NCI-H2107 treated with DMSO at 0.1 percent for 48 hours (cell line): Measurements from ENCODE around the gene SEC31A.
"Not testable (repeated sequence)": the region's sequence is repeated elsewhere in the genome, so short reads cannot be mapped to it uniquely, and the experiment has no call there.

Experiments used
- DNase-seq: peaks from one replicate; lab custom pipeline; 2025; ENCODE audit not compliant: unreplicated experiment; lab: John Stamatoyannopoulos, UW

The SEC31A gene

DNA sequence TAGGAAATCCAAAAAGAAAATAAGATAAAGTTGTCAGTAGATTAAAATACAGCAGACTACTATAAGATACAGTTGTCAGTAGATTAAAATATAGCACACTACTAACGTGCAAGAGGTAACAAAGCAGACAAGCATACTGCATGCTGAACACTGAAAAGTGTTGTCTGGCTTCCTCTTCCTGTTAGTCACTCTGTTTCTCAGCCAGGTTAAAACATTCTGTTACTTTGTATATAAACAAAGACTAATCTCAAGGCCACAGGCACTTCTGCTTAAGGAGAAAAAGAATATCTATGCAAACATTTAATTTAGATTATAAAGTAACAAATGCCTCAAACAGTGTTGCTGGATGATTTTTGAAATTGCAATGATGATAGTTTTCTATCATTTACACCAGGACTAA lies 51.3 kb downstream of the SEC31A start:
- no peak for DNase-seq

DNA sequence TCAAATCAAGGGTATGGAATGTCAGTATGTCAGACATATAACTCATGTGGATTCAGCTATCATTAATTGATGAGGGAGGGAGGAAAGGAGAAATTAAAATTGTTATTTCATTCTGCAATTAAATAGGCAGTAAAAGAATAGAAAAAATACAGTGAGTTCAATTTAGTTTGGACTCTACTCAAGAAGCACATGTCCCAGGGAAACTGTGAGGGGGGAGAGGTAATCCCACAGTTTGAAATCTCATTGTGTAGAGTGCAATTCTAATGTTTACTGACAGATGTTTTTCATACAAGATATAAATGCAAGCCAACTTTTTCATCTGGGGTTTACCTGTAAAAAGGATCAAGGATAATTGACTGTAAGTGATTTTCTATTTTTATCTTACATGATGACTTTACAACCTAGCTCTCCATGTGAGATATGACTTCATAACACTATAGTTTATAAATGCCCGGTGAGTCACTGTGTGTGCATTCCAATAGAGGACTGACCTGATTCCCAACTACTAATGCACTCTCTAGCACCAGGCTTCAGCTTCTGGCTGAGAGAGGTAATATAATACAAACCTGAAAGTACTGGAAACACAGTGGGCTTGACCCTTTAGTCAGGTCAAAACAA lies 57.1 kb downstream of the SEC31A start:
- no peak for DNase-seq

DNA sequence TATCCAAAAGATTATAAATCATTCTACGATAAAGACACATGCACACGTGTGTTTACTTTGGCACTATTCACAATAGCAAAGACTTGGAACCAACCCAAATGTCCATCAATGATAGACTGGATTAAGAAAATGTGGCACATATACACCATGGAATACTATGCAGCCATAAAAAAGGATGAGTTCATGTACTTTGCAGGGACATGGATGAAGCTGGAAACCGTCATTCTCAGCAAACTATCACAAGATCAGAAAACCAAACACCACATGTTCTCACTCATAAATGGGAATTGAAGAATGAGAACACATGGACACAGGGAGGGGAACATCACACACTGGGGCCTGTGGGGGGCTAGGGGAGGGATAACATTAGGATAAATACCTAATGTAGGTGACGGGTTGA lies 57.9 kb downstream of the SEC31A start:
- DNase-seq: not testable (repeated sequence)

DNA sequence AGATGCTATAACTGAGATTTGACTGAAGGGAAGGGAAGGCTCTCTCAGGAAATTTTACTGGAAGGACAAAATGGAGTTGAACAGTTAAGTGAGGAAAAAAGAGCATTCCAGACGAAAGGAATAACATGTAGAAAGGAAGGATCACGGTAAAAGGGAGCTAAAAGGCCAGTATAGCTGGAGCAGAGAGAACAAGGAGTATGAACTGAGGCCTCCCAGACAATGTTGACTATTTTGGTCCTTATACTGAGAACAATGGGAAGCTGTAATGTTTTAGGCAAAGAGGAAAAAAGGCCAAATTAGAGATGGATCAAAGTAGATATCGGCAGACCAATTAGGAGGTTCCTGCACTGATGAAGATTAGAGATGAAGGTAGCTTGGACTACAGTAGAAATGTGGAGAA lies 65.5 kb downstream of the SEC31A start:
- no peak for DNase-seq

DNA sequence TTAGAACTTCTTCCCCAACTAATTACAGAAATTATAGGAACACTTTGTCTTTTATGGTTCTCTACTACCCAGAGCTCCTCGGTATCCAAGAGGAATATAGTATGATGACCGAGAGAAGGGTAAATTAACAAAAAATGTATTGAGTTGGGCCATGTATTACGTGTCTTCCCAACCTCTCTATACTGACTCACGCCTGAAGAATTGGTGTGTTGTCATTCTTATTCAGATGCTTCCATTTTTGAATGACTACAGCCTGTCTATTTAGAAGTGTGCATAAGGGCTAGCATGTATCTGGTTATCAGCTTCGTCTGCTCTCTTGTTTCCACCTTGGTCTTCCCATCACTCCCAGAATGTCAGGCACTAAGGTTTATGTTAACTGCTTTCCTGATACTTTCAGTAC lies 67.9 kb downstream of the SEC31A start:
- no peak for DNase-seq

DNA sequence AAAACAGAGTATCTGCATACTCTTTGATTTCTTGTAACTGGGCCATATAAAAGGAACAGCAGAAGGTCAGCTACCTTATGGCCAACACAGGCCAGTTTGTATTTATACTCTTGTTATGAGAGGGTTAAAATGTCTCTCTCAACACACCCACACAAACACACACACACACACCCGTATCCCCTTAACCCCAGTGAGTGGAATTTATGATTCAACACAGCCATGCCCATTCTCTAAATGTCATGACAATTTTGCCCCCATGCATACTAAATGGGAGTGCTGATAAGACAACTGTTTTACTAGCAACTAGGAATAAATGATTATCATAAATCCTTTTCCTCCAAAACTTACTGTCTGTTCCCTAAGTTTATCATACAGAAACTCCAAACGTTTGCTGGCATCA lies 70.3 kb downstream of the SEC31A start:
- DNase-seq: no peak

DNA sequence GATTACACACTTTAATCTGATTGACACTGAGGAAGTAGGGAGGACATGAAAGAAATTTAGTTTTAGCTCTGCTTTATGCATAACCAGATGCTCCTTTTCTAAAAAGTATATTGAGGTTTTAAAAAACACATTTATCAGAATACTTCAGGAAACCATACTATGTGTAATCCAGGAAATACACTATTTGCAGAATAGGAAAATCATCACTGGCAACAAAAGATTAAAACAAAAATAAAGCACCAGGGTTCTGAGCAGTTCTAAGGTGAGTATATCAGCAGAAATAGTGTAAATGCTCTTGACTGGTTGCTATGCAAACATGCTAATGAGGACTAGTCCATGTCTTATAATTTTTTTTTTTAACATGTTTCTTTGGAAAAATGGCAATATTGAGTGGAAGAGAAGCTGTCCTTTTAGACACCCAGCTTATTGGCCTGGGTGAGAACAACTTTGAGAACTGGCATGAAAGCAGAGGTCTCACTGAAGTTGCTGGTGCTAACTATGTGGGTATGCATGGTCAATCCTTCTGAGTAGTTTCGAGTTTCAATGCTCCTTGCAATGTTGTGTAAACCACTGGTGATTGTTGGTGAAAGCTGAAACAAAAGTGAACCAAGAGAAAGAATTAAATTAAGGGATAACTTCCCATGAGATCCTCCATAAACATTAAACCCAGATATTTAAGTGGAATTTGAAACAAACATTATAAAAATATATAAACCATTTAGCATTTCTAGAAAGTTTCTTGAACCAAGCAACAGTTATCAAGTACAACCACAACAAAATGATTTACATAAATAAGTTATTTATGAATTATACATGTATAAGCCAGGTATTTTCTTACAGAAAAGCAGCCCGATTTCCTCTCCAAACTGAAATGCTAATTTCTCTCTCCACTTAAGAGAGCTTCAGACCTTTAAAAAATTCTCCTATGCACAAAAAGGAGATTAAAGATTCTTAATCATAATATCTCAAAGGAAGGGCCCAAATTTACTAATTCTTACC lies 72.0 kb downstream of the SEC31A start:
- DNase-seq: no peak

DNA sequence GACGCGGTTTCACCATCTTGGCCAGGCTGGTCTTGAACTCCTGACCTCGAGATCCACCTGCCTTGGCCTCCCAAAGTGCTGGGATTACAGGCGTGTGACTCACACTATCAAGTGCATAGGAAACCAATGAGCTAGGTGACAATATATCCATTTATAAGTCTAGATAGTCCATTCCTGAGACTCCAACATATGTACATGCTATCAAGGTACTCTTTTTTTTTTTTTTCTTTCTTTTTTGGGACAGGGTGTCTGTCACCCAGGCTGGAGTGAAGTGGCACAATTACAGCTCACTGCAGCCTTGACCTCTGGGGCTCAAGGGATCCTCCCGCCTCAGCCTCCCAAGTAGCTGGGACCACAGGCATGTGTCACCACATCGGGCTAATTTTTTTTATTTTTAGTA lies 74.1 kb downstream of the SEC31A start:
- not testable (repeated sequence) for DNase-seq

DNA sequence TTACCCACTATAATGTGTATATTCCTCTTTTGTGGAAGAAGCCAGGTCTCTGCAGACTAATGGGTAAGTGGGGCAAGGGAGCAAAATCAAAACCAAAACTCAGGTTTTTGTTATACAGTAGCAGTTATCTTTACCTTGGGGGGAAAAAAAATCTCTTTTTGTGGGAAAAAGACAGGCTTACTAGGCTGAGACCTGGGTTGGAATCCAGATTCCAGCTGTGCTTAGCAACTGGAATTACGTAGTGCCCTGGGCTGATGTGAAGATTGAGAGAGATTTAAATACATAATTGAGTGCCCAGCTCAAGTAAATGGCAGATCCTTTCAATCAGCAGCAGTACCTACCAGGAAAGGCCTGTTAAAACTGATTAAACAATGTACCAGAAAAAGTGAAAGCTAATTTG lies 76.9 kb downstream of the SEC31A start:
- no peak for DNase-seq

DNA sequence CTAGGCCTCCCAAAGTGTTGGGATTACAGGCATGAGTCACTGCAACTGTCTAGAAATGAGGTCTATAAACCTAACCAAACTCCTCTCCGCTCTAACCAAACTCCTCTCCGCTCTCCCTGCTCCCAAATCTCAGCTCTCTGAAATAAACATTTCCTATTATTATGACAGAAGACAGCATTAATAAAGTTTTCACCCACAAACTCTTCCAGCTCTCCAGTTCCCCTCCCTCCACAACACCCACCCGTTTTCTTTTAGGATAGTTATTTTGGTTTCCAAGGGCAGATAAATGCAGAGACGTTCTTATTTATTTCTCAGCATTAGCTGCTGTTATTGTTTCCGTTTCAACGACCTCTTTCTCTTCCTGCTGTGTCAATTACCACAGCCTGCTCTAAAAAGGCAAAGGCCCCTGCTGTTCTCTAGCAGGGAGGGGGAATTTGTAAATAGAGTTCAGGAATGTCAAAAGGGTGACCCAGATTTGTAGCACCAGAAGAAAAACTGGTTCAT lies 79.1 kb downstream of the SEC31A start:
- DNase-seq: peak; percentile 19

DNA sequence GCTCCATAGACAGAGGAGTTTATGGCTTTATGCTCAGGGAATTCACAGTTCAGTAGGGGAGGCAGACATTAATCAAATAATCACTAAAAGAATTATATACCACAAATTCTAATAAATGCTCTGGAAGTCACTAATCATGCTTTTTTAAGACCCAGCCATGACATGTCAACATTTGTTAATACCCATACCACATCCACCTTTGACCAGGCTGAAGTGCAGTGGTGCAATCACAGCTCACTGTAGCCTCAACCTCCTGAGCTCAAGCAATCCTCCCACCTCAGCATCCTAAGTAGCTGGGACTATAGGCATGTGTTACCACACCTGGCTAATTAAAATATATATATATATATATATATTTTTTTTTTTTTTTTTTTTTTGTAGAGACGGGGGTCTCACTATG lies 79.6 kb downstream of the SEC31A start:
- DNase-seq: no peak

DNA sequence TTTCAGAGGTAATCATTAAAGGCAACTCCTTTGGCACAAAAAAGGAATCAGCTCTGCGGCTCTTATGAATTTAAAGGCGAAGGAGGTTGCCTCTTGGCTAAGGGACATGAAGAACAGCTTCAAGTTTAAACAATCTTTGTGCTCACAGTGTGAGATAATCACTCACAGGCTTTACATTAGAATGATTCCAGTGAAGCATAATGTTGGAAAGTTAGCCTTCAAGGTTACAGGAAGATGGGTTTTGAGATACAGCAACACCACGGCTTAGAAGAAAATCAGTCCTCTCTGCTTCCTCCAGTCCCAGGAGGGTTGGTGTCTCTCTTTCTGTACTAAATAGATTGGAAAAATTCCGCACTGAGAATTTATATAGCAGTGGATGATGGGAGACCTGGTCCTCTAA lies 80.8 kb downstream of the SEC31A start:
- DNase-seq: no peak

DNA sequence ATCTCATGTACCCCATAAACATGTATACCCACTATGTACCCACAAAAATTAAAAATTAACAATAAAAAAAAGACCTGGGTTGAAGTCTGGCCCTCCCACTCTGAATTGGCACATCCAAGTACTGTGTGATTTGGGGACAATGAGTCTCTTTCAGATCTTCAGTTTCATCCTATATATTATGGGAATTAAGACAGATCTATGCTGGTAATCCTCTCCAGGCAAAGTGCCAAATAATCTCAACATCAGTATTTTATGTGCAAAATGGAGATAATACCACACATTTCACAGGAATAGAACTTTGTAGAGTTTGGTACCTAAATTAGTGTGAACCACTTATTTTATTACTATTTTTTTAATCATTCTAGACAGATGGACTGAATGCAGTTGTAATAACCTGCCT lies 81.3 kb downstream of the SEC31A start:
- DNase-seq: no peak

DNA sequence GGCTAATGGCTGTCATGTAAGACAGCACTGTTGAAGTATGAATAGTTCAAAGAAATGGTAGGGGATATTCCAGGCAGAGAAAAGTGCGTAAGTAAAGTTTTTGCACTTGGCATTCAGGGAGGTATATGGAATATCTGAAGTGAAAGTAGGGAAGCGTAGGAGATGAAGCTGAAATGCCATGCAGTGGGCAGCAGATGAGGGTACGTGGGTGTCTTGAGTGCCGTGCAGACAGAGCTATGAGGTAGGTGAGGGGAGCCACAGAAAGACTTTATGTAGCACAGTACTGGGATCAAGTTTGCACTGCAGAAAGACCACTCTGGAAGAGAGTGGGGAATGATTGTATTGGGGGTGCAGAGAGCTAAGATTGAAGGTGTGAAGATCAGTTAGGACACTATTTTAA lies 87.2 kb downstream of the SEC31A start:
- no peak for DNase-seq

DNA sequence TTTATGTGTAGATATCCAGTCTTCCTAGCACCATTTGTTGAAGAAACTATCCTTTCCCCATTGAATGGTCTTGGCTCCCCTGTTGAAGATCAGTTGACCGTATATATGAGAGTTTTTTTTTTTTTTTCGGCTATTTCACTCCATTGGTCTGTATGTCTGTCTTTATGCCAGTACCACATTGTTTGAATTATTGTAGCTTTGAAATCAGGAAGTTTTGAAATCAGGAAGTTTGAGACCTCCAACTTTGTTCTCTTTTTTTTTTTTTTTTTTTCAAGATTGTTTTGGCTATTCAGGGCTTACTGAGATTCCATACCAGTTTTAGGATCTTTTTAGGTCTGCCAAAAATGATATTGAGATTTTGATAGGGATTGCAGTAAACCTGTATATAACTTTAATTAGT lies 88.0 kb downstream of the SEC31A start:
- DNase-seq: no peak

DNA sequence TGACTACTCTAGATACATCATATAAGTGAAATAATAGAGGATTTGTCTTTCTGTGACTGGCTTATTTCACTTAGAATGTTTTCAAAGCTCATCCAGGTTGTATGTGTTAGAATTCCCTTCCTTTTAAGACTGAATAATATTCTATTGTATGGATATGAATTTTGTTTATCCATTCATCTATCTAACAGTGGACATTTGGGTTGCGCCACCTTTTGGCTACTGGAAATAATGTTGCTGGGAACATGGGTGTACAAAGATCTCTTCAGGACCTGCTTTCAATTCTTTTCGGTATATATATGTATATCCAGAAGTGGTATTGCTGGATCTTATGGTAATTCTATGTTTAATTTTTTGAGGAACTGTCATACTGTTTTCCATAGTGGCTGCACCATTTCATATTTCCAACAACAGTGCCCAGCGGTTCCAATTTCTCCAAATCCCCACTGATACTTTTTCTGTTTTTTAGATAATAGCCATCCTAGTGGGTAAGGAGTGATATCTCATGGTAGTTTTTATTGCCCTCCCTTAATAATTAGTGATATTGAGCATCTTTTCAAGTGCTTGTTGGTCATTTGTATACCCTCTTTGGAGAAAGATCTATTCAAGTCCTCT lies 88.9 kb downstream of the SEC31A start:
- no peak for DNase-seq

DNA sequence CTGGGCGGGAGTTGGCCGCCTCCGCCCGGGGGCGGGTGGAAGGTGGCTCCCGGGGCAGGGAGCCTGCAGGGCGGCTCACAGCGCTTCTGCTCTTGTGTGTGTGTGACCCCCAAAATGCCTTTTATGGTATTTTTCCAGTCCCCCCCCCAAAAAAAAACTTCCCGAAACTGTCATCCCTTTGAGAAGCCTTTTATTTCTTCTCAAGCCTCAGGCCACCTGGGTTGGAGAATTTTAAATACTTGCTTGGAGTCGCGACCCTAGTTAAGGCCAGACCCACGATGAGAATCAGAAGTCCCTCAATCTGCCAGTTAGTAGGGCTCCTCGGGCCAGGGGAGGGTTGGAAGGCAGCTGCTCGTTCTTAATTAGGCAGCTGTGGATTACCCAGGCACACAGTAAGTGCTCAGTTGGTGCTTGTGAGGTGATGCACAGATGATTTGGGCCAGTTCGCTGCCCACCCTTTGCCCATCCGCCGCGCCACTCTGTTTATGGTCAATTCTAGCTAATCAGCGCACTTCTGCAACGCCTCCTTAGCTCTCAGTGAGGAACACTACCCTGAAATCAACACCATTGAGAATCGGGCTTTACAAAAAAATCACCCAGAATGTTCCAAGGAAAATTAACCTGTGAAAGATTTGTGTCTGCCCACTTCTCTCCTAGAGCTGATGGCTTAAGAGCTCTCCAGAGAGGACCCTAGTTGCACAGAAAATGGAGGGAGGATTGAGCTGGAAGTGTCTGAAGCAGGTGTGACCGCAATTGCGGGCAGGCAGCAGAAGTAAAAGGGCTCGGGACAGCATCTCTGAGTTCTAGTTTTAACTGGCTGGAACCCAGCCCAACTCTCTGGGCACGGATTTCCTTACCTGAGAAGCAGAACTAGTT lies 91.7 kb downstream of the SEC31A start:
- DNase-seq: peak; percentile 26

DNA sequence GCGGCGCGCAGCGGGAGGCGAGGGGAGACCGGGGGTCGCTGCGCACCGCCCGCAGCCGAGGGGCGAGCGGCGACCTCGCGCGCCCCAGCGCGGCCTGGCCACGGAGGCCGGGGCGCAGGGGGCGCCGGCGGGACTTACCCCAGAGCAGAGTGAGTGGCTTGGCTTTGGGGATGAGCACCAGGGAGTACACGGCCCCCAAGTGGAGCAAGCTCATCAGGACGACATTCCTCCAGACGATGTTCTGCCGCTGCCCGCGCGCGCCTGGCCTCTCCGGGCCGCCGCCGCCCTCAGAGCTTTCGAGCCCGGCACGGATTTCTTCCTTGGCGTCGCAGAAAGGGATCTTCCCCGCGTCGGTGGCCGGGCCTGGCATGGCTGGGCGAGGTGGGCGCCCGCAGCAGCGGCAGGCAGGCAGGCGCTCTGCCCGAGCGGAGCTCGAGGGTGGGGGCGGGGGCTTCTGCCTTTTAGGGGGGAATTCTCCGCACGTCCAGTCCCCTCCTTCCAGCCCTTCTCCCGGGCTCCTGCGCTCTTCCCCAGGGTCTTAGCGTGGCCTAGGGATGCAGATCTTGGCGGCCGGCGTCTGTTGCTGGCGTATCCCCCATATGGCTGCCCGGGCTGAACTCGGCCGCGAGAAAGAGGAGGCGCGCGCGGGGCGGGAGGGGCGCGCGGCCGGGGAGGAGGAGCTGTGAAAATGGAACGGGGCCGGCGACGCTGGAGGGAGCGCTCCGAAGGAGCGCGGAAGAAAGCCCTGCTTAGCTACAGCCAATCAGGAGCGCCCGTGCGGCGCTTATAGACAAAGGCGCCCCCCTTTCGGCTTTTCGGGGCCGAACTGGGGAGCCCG lies 92.6 kb downstream of the SEC31A start, which contains the start of gene SCD5:
Gene SCD5, minus strand, starts transcription at position 629 of the 838 bp plus-strand sequence. Its CDS starts 259 bp downstream, at position 370.
- DNase-seq: no peak

DNA sequence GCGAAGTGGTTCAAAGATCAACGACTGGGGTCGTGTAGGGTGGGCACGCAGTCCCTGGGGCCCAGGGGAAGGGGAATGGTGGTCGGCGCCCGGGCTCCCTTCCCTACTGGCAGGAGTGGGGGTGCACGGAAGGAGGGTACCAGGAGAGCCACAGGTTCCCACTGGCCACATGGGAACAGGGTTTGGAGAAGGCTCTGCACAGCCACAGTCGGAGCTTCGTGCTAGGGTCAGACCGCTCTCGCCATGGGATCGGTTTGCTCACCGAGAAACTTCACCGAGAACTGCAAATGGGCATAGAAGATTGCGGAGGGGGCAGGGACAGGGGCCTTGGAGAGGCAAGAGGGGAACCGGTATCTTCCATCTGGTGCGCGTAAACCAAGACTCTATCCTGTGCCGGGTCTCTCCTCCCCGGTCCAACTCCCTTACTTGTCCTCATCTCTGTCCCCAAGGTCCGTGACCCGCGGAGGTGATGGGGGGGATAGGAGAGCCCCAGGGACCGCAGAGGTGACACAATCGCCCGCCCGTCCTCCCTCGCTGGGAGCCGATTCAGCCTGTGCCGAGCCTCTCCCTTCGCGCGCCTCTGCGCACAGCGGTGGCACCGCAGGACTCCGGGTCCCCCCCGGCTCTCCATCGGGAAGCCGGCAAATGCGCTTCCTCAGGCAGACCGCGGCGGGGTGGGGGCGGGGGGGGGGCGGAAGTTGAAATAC lies 93.4 kb downstream of the SEC31A start:
- DNase-seq: no peak
